Cerebellar nuclear complex (tissue), 1 donor: ENCODE data around the gene MPV17L2.
A peak's percentile ranks its signal among the peaks of the same experiment; 100 is the strongest.
"Not testable (repeated sequence)": the region's sequence is repeated elsewhere in the genome, so short reads cannot be mapped to it uniquely, and the experiment has no call there.

Experiments
- DNase-seq, 2 experiments: peaks; one replicate each; lab custom pipeline; 2025; lab: John Stamatoyannopoulos, UW

Gene MPV17L2

DNA sequence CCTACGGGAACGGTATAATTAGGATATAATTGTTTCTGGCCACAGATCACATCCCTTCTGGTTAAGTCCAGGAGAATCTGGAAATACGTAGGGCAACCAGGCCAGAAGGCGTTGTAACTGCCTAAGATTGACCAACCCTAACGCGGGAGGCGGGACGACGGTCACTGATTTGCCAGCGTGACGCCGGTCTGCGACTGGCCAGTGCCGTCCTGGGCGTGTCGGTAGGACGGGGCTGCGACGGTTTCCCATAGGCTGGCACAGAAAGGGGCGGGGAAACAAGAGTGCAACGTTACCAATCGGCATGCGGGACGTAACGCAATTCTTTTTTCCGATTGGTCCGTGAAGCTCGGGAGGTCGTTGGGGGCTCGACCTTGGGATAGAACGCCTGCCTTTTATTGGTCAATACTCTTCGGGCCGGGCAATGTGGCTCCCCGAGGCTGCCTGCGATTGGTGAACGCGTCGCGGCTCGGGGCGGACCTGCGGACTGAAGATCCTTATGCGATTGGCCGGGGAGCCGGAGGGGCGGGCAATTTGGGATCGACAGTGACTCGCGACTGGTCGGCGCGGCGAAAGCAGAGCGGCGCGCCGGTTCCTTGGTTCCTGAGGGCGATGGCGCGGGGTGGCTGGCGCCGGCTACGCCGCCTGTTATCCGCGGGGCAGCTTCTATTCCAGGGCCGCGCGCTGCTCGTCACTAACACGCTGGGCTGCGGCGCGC lies at the start of gene MPV17L2:
TSS of gene MPV17L2 (plus strand) at position 546 of the 715 bp plus-strand sequence. CDS start at position 610, 64 bp downstream.
- DNase-seq = peak; percentile 99 to 100

DNA sequence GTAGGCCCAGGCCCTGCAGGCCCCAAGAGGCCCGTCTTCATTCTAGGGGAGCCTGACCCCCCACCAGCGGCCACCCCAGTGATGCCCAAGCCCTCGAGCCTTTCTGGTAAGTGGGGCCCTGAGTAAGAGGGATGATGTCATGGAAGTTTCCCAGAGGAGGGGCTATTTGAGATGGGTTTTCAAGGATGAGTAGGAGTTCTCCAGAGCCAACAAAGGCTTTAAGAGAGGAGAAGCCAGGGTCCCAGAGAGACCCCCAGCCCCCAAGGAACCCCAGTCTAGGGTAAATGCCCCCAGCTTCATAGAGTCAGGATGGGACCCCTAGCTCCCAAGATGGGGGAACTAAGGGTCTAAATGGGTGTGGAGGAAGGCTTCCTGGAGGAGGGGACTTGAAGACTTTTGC lies 49.1 kb upstream of the MPV17L2 start:
- DNase-seq = no peak

DNA sequence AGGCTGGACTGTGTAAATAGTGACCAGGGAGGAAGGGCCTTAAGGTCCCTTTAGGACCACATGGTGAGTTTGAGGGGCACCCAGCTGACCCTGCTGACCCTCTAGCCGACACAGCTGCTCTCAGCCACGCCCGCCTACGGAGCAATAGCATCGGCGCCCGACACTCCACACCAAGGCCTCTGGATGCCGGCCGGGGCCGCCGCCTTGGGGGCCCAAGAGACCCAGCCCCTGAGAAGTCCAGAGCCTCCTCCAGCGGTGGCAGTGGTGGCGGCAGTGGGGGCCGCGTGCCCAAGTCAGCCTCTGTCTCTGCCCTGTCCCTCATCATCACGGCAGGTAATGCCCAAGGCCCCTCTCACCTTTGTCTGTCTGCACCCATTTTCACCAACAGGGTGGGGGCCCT lies 48.7 kb upstream of the MPV17L2 start:
- no peak for DNase-seq

DNA sequence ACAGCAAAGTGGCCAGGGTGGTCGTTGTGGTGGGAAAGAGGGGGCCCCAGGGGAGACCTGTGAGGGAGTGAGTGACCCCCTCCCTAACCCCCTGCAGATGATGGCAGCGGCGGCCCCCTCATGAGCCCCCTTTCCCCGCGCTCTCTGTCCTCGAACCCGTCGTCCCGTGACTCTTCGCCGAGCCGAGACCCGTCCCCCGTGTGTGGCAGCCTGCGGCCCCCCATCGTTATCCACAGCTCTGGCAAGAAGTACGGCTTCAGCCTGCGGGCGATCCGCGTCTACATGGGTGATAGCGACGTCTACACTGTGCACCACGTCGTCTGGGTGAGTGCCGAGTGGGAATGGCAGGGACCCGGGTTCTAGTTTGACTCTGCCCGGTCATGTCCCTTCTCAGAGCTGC lies 48.1 kb upstream of the MPV17L2 start:
- DNase-seq = no peak

DNA sequence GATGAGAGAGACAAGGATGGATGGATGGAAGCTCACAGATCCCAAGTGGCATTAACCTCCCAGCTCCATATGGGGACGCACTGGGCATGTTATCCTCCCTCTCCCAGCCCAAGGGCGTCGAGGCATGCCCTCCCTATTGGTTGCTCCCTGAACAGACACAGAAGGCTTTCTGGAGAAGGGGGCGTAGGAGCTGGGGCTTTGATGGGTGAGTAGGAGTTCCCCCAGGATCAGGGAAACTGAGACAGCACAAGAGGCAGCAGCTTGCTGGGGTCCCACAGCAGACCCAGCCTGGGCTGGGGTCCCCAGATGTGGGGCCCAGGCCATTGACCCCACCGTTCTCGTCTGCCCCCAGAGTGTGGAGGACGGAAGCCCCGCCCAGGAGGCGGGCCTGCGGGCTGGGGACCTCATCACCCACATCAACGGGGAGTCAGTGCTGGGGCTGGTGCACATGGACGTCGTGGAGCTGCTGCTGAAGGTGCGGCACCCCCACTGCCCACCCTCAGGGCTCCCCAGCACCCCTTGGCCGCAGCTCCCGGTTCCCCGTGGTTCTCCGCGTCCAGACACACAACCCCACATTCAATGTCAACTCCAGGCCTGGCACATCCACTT lies 47.5 kb upstream of the MPV17L2 start:
- DNase-seq = no peak

DNA sequence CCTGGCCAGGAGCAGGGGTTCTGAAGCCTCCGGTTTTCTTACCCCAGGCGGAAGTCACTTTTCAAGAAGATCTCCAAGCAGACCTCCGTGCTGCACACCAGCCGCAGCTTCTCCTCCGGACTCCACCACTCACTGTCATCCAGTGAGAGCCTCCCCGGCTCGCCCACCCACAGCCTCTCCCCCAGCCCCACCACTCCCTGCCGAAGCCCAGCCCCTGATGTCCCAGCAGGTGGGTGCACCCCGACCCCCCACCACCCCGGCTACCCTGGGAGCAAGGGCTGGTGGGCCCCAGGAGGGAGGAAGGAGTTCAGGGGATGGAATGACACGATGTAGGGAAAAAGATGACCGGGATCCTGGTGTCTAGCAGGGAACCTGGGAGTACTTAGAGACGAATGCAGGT lies 45.6 kb upstream of the MPV17L2 start:
- no peak for DNase-seq

DNA sequence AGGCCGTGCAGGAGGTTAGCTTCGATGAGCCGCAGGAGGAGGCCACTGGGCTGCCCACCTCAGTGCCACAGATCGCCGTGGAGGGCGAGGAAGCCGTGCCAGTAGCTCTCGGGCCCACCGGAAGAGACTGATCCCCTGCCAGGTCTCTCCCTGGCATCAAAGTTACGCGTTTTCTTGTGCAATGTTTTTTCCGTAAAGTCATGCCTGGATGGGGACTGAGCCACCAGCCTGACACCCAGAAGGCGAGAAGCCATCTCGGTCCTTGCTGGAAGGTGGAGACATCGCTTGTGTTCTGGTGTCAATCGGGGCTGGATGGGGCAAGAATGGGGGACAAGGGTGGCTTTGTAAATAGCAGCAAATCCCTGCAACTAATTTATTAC lies 43.4 kb upstream of the MPV17L2 start:
- no peak for DNase-seq

DNA sequence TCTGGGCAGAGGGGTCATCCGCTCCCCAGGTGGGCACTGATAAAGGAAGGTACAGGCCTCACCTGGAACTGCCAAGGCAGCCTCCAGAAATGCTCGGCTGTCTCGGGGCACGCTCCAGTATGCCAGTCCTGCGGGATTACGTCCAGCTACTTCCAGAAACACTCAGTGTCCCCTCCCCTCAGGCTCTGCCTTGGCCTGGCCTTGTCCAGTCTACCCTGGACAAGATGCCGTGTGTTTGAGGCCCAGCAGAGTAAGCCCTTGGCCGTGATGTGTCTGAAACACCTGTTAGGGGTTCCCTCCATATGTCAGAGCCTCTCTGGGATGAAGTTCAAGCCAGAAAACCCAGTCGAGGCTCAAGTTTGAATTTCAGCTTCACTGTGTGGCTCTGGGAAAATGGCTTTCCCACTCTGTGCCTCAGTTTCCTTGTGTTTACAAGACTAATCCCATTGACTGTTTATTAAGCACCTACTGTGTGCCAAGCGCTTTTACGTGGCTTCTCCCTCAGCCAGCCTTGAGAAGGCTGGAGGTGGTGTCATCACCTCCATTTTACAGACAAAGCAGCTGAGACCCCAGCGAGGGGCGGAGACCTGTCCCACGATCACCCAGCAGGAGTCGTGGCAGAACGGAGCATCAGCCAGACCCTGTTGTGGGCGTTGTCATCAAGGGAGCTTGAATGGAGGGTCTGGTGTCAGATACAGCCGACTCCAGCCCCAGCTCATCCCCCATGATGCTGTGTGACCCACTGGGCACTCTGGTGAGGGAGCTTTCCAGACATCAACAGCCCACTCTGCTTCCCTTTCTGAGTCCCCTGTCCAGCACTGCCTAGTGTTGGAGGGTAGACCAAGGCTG lies 42.0 kb upstream of the MPV17L2 start:
- peak in 1 of 2 experiments; percentile 52 for DNase-seq

DNA sequence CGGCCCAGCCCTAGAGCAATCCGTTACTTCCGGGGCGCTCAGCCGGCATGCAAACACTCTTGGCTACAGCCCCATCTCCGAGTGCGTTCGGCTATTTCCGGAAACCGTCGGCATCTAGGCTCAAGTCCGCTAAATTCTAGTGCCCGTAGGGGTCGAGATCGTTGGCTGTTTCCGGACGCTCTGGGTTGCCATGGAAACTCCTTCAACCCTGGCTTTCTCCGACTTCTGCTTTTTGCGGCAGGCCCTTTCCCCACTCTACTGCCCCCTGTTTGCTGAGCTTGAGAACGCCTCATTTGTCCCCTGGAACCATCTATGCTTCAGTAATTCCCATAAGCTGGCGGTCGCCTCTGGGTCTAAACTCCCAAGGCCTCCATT lies 40.6 kb upstream of the MPV17L2 start:
- peak in 1 of 2 experiments; percentile 82 for DNase-seq

DNA sequence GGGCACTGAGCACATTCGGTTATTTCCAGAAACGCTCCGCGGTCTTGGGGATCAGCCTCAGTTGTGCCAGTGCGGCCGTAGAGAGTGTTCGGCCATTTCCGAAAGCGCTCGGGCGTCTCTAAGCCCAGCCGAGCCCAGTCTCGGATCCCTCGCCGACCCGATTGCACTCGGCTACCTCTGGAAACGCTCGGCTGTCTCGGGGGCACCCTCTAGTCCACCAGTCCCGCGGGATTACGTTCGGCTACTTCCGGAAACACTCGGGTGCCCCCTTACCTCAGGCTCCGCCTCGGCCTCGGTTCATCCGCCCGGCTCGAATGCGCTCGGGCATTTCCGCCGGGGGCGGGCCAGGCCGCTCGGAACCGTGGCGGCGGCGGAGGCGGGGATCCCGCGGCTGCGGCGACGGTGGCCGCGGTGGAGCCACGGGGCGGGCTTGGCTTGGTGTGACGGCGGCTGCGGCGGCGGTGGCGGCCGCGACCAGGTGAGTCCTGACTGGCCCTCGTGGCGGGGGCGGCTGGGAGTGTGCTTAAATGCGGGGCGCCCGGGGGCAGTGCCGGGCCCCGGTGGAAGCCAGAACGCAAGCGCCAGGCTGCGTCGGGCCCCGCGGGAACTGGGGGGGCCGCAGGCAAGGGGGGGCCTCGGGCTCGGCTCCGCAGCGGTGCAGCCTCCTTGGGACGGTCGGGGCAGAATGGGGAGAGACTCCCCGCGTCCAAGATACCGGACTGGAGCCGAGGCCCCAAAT lies 40.0 kb upstream of the MPV17L2 start, which contains the start of gene PIK3R2:
TSS of gene PIK3R2 (plus strand) at position 347 of the 739 bp plus-strand sequence. CDS start 2,717 bp downstream, outside the sequence.
- DNase-seq = peak; percentile 80 to 94

DNA sequence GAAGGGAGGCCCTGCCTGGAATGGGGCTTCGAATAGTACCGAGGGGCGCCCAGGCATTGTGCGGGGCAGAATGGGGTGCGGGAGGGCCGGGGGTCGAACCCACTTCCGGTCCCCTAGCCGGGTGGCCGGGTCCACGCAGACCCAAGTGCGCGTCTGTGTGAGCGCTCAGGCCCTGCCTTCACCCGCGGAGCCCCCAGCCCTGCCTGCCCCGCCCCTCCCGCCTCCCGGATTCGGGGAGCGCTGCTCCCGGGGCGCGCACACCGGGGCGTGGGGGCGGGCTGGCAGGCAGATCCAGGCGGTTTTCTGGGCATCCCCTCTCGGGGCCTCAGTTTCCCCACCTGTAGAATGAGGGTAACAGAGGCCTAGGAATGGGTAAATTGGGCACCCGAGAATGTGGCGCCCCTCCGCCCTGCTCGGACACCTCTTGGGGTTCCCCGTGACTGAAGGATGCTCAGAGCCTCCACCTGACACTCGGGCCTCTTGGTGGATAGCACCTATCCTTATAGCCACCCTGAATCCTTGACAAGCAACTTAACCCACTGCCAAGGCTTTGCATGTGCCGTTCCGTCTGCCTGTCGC lies 39.4 kb upstream of the MPV17L2 start:
- no peak for DNase-seq

DNA sequence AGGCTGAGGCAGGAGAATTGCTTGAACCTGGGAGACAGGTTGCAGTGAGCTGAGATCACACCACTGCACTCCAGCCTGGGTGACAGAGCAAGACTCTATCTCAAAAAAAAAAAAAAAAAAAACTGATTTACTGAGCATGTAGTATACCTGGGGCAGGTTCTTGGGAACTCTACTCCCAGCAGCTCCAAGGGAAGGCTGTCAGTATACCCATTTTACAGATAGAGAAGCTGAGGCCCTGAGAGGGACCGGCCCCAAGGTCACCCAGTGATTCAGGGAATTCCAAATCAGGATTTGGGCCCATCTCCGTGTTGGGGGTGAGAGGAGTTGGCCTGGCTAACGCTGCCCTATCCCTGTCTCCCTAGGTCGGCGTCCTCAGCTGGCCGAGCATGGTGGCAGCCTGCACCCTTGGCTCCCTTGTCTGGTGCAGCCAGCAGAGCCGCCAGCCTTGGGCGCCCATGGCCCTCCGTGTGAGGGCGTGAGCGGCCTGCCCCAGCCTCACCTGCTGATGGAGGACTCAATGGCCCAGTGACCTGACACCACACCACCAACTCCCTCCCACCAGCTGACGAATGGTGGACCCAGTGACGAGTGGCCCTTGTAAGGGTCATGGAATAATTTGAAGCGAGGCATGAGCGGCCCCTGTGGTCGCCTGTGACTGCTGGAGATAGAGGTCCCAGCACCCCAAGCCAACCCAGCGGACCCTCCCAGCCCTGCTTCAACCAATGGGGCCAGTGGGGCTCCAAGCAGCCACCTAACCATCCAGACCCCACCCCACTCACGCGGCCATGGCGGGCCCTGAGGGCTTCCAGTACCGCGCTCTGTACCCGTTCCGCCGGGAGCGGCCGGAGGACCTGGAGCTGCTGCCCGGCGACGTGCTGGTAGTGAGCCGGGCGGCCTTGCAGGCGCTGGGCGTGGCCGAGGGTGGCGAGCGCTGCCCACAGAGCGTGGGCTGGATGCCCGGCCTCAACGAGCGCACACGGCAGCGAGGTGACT lies 37.6 kb upstream of the MPV17L2 start:
- no peak for DNase-seq

DNA sequence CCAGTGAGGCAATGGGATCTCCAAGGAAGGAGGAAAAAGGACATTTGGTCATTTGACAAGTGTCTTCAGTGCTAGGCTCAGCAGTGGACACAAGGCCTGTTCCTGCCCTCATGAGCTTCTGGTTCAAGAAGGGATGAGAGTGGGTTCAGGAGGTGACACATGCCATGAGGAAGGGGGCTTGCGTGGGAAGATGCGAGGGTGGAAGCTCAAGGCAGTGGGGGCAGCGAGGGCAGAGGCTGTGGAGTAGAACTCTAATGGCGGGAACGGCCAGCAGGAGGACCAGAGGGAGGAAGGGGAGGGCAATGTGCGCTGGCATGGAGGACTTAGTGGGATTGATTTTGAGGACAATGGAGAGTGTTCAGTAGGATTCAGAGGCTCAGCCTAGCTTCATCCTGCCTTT lies 36.8 kb upstream of the MPV17L2 start:
- DNase-seq = no peak

DNA sequence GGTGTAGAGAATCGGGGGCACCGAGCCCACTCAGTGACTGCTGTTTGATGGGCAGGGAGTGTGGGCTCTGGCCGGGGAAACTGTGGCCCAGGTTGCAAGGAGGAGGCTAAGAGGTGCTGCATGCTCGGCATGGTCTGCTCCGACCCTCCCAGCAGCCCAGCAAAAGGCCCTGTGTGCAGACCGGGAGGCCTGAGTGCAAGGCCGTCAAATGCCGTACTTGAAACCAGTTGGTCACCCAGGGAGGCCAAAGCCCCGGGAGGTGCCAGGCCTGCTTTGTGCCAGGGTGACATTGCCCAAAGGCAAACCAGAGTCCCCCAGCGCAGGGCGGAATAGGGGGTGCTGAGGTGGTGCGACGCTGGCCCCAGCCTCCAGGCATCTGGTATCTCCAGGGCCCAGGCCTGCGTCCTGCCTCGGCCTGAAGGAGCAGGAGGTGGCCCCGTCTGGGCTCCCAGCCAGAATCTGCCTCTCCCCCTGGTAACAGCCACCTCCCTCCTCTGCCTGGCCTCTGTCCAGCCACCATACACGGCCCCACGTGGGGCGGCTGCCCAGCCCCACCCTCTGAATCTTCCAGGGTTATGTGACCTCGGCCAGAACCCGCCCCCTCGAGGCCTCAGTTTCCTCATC lies 36.1 kb upstream of the MPV17L2 start:
- no peak for DNase-seq

DNA sequence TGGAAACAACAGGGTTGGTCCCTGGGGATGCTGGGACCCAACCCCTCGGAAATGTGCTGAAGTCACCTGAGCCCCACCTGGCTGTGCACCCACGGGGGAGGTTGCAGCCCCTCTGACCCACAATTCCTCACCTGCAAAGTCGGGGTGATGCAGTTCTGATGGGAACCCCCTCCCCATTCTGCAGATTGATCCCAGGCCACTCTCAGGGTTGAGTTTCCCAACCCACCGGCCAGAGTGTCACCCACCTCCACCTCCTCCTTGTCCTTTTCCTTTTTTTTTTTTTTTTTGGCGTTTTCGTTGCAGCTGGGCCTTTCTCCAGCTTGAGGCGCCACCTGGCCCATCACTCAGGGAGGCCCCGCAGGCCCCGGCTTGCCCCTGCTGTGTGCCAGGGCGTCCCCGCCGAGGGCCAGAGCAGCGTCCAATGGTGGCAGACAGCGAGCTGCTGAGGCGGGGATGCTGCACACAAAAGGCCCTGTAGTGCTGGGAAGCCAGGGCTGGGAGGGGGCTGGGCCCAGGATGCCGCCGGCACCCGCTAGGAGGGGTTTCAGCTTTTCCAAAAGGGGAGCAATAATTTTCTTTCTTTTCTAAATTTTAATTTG lies 35.5 kb upstream of the MPV17L2 start:
- DNase-seq = no peak

DNA sequence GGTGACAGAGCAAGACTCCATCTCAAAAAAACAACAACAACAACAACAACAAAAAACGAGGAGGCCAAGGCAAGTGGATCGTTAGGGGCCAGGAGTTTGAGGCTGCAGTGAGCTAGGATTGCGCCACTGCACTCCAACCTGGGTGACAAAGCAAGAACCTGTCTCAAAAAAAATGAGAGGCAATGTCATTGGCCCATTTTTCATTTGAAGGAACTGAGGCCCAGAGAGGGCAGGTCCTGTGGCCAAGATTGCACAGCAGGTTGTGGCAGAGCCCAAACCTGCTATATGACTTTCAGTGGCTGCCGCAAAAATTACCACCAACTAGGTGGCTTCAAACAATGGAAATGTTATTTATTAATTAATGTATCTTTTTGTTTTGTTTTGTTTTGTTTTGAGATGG lies 34.6 kb upstream of the MPV17L2 start:
- DNase-seq = no peak

DNA sequence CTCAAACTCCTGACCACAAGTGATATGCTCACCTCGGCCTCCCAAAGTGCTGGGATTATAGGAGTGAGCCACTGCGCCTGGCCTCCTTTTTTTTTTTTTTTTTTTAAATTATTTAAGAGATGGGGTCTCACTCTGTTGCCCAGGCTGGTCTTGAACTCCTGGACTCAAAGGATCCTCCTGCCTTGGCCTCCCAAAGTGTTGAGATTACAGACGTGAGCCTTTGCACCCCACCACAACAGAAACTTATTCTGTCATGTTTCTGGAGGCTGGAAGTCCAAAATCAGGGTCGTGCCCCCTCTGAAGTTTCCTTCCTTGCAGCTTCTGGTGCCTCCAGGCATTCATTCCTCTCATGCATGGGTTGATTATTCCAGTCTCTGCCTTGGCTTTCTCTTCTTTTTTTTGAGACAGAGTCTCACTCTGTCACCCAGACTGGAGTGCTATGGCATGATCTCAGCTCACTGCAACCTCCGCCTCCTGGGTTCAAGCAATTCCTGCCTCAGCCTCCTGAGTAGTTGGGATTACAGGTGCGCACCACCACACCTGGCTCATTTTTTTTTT lies 33.9 kb upstream of the MPV17L2 start:
- DNase-seq = not testable (repeated sequence)

DNA sequence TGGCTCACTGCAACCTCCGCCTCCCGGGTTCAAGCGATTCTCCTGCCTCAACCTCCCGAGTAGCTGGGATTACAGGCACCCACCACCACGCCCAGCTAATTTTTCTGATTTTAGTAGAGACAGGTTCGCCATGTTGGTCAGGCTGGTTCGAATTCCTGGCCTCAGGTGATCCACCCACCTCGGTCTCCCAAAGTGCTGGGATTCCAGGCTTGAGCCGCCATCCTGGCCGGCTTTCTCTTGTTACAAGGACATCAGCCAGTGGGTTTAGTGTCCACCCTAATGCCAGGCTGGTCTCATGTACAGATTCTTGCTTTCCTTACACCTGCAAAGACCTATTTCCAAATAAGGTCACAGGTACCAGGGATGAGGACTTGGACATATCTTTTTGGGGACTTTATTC lies 33.2 kb upstream of the MPV17L2 start:
- DNase-seq = no peak

DNA sequence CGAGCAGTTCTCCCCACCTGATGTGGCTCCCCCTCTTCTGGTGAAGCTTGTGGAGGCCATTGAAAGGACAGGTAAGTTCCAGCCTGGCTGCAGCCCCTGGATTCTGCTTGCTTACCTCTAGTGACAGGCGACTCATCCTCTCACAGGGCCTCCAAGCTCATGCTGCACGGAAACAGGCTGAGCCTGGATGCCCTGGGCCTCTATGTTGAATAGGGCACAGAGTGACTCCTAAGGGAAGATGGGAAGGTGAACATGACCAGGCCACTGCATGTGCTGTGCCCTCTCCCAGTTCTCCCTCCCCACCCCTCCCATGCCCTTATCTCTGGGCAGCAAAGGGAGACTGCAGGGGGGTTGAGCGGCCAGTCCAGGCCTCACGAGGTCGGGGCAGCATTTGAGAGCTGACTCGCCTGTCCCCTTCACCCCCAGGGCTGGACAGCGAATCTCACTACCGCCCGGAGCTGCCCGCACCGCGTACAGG lies 32.5 kb upstream of the MPV17L2 start:
- DNase-seq = no peak
